IMR-90 (cell line): ENCODE data around the gene RCHY1.

ENCODE experiments used
- FOS ChIP-seq: fragments of 150-350 bp; IDR thresholded peaks from 2 replicates; pipeline ENCODE4 v1.6.1; 2016; ENCODE audit warnings: low read depth, low read length
- POLR2A ChIP-seq: IDR thresholded peaks from 2 replicates; pipeline ENCODE4 v1.6.1; 2012; ENCODE audit warnings: mild to moderate bottlenecking, low read depth, low read length
- TF ChIP-seq, protein P1 (sequence below): conservative IDR thresholded peaks from 2 replicates; pipeline ENCODE4 v1.5.1; 2012; ENCODE audit warnings: mild to moderate bottlenecking, low read depth, low read length, improper control_type of control experiment
- TF ChIP-seq, protein P2 (sequence below): fragments of 150-350 bp; IDR thresholded peaks from 2 replicates; pipeline ENCODE4 v1.6.1; 2017; ENCODE audit warnings: mild to moderate bottlenecking, antibody characterized with exemption, low read length, low read depth

DNA sequence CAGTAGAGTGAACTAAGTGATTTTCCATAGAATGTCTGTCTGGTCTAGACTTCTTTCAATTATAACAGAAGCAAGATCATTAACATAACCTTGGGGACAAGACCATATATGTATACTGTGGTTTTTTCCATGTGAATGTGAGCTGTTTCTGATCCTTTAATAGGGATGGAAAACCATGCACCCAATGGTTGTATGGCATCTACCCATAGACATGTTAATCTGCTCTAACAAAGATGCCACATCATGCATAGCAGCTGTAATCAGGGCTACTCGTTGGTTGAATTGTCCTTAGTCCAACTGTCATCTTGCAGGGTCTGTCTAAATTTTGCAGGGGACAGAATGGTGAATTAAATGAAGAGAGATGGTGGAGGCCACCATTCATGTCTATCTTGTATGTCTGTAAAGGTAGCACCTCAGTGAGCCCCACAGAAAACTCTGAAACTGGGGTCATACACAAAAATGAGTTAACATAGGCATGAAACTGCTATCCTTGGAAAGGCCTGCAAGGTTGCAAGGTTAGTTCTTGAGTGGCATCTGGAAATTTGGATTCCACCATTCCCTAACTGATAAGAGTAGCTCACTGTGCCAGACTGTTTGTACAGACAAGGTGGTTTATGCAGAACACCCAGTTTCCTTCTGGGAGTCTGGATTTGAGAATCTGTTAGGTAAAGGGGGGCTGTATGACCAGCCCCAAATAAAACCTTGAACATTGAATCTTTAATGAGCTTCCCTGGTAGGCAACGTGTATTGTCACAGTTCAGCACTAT, 16.5 kb upstream of the RCHY1 start:
- TF ChIP-seq, protein P1, sequence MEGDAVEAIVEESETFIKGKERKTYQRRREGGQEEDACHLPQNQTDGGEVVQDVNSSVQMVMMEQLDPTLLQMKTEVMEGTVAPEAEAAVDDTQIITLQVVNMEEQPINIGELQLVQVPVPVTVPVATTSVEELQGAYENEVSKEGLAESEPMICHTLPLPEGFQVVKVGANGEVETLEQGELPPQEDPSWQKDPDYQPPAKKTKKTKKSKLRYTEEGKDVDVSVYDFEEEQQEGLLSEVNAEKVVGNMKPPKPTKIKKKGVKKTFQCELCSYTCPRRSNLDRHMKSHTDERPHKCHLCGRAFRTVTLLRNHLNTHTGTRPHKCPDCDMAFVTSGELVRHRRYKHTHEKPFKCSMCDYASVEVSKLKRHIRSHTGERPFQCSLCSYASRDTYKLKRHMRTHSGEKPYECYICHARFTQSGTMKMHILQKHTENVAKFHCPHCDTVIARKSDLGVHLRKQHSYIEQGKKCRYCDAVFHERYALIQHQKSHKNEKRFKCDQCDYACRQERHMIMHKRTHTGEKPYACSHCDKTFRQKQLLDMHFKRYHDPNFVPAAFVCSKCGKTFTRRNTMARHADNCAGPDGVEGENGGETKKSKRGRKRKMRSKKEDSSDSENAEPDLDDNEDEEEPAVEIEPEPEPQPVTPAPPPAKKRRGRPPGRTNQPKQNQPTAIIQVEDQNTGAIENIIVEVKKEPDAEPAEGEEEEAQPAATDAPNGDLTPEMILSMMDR = no peak
- TF ChIP-seq POLR2A (no peak), FOS (no peak)
- TF ChIP-seq, protein P2, sequence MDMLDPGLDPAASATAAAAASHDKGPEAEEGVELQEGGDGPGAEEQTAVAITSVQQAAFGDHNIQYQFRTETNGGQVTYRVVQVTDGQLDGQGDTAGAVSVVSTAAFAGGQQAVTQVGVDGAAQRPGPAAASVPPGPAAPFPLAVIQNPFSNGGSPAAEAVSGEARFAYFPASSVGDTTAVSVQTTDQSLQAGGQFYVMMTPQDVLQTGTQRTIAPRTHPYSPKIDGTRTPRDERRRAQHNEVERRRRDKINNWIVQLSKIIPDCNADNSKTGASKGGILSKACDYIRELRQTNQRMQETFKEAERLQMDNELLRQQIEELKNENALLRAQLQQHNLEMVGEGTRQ = no peak
